T47D (cell line): ENCODE results near the gene CYP2S1.

ENCODE experiments used
- DNase-seq, 2 experiments: peaks; one replicate each; pipeline versions ENCODE4 v3.0.0 to v3.0.0-alpha.2; 2011 to 2012; ENCODE audit warnings: low read depth in 1 of 2, low spot score in 1 of 2
- JUND ChIP-seq: IDR thresholded peaks from 2 replicates; pipeline ENCODE4 v1.6.1; 2012; ENCODE audit warnings: low read depth
- in situ Hi-C: cut with HindIII; loops from 2 replicates; pipeline ENCODE4 v1.10.0; 2016; ENCODE audit warnings: low sequenced_read_pairs, low pct_unique_long_range_greater_than_20kb

CYP2S1 gene

DNA sequence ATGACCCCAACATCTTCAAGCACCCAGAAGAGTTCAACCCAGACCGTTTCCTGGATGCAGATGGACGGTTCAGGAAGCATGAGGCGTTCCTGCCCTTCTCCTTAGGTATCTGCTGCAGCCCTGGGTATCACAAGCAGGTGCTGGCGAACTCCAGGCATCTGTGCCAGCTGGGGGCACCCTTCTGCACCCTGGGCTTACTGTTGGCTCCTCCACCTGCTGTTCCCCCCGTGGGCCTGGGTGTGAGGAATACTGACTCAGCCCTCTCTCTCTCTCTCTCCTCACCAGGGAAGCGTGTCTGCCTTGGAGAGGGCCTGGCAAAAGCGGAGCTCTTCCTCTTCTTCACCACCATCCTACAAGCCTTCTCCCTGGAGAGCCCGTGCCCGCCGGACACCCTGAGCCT lies 13.0 kb downstream of the CYP2S1 start:
- DNase-seq, result no peak
- no peak for TF ChIP-seq JUND
- in situ Hi-C loops, result no loop called here

DNA sequence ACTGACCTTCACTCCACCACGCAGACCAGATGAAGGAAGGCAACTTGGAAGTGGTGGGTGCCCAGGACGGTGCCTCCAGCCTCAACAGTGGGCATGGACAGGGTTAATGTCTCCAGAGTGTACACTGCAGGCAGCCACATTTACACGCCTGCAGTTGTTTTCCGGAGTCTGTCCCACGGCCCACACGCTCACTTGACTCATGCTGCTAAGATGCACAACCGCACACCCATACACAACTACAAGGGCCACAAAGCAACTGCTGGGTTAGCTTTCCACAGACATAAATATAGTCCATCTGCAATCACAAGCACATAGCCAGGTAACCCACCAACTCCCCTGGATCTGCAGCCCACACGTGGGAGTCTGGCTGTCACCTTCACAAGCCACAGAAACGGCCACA lies 13.4 kb downstream of the CYP2S1 start:
- no peak for TF ChIP-seq JUND
- DNase-seq, result no peak
- in situ Hi-C loops, result no loop called here

DNA sequence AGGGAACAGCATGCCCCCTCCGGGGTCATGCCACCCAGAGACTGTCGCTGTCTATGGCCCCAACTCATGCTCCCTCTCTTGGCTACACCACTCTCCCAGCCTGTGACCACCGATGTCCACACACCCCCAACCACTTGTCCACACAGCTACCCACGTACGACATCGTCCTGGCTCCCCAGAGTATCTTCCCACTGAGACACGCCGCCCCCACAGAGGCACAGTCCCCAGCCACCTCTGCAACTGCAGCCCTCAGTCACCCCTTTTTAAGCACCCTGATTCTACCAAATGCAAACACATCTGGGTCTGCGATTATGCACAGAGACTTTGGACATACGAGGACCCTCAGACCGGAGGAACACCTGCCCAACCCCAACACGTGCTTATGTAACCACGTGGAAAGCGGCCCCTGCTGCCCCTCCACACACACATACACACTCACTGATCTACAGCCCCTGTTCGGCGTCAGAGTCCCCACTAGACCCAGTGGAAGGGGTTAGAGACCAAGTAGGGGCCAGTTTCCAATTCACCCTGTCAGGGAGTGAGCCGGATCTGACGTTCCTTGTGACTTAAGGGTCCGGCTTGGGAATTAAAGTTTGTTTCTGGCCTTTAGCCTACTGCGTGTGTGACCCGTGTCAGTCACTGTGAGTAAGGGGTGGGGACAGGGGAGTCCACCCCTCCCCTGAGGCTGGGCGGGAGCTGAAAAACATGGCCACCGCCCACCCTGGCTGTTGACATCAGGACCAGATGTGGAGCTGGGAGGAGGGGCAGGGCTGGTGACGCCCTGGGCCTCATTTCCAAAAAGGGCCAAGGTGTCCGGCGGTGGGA lies 14.1 kb downstream of the CYP2S1 start:
- TF ChIP-seq JUND, result no peak
- DNase-seq, result no peak
- in situ Hi-C loops, result no loop called here

DNA sequence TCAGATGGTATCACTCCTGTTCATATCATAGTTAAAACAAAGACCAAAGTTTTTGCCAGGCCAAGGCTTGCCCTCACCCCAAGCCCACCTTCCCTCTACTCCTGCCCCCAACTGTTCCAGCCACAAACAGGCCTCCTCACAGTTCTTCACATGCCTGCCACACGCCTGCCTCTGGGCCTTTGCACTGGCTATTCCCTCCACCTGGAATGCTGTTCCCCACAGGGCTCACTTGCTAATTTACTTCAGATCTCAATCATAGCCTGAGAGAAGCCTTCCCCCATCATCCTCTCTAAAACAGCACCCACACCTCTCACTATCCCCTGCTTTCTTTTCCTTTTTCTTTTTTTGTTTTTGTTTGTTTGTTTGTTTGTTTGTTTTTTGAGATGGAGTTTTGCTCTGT lies 21.1 kb downstream of the CYP2S1 start:
- in situ Hi-C loops, result no loop called here
- DNase-seq, result no peak
- TF ChIP-seq JUND, result no peak

- no peak for TF ChIP-seq JUND
- DNase-seq, result no peak
- in situ Hi-C loops, result no loop called here
Measured at GRCh38 chr19:41217741-41218140, 24.7 kb downstream of the CYP2S1 start.

DNA sequence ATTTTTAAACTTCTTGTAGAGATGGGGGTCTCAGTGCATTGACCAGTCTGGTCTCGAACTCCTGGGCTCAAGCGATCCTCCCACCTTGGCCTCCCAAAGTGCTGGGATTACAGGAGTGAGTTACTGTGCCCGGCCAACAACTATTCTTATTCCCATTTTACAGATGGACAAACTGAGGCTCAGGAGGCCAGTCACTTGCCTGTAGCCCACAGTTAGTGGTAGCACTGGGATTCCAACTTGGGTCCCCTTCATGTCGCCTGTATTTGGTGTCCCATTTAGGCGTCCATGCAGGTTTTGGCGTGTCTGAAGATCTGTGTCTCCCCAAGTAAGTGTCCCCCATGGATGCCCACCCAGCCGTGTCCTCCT lies 25.2 kb downstream of the CYP2S1 start:
- in situ Hi-C loops, result no loop called here
- no peak for DNase-seq
- TF ChIP-seq JUND, result no peak

- in situ Hi-C loops, result no loop called here
- TF ChIP-seq JUND, result no peak
- peak in 1 of 2 experiments; percentile 23 for DNase-seq
Measured at GRCh38 chr19:41218615-41219507, 25.8 kb downstream of the CYP2S1 start, which contains the start of gene AXL. Gene AXL (plus strand): TSS chr19:41219223. CDS start chr19:41219393, 170 bp downstream.

DNA sequence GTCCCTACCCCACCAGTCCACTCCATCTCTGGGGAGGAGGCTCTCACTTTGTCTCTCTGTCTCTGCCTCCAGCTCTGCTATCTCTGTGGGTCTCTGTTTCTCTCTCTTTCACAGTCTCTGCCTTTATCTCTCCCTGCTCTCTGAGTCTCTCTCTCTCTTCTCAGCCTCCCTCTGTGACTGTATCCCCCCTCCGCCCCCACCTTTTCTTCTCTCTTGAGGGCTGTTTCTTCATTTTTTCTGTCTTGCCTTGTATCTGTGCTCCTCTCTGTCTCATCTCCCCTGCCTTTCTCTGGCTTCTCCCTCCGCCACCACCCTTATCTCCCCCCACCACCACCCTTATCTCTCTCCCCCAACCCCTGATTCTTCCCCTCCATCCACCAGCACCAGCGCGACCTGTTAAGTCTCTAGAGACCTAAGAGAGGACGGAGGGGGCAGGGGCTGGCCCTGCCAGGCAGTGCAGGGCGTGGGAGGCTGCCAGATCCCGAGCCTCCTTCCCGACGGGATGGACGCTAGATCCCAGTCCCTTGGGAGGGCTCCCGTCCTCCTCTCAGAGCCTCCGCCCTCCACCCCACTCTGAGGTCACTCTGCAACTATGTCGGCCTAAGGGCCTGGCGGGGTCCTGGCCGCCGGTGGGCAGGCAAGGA lies 27.0 kb downstream of the CYP2S1 start:
- in situ Hi-C loops, result no loop called here
- TF ChIP-seq JUND, result no peak
- DNase-seq, result no peak

DNA sequence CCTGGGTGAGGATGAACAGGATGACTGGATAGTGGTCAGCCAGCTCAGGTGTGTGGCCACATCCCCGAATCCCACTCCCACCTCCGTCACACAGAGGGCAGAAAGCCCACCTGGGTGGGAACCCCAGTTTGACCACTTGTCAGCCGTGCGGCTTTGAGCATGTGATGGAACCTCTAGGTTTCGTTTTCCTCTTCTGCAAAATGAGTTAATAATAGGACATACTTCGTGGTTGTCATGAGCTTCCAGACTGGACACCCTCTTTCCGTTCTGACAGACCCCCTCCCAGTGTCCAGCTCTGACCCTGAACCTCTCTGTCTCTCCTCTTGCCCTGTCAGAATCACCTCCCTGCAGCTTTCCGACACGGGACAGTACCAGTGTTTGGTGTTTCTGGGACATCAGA lies 27.8 kb downstream of the CYP2S1 start:
- no peak for DNase-seq
- TF ChIP-seq JUND, result no peak
- in situ Hi-C loops, result no loop called here

- no peak for TF ChIP-seq JUND
- DNase-seq, result no peak
- in situ Hi-C loops, result no loop called here
Measured at GRCh38 chr19:41221514-41222205, 28.6 kb downstream of the CYP2S1 start.

DNA sequence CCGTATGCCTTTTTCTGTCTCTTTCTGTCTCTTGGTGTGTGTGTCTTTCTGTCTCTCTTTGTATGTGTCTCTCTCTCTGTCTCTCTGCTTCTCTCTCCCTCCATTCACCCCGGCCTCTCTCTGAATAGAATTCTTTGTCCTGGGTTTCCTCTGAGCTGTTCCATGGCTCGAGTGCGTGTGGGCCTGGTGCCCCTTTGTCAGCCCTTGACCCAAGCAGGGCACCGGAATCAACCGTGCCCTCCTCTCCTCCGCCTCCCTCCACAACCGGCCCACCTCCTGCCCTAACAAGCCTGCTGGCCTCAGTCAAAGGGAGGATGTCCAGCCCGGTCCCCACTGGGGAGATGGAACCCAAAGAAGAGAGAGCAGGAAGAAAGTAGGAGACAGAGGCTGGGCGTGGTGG lies 29.2 kb downstream of the CYP2S1 start:
- TF ChIP-seq JUND, result no peak
- in situ Hi-C loops, result no loop called here
- DNase-seq, result no peak

DNA sequence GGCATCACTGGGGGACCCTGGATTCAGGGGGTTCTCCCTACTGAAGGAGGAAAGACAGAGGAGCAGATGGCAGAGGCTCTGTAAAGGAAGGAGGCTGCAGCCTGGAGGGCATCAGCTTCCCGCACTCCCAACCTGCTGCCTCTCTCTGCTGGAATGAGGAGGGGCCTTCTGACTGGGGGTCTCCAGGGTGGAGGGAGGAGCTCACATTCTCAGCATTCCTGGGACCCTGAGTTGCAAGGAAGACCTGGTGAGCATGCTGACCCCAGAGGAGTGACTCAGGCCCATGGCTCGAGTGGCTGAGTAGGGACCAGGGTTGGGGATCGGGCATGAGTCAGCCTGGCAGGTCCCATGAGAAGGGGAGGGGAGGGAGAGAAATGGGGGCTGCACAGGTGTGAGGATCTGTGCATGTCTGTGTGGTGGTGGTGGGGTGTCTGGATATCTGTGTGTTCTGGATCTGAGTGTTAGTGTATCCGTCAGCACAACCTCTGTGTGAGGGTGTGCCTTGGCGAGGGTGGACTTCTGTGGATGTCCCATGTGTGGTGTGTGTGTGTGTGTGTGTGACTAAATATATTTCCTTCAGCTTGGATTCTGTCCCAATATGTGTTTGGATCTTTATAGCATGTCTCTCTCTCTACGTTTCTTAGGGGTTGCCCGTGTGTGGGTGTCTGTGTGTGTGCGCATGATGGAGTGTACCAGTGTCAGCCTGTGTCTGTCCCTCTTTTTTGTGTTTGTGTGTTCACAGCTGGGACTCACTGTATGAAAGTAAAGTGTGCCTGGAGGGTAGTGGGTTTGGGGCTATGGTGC lies 30.6 kb downstream of the CYP2S1 start:
- in situ Hi-C loops, result no loop called here
- no peak for DNase-seq
- no peak for TF ChIP-seq JUND
